Choroid plexus epithelial cell (primary cell): Measurements from ENCODE around the gene DUSP2.
"Not testable (repeated sequence)": the region's sequence is repeated elsewhere in the genome, so short reads cannot be mapped to it uniquely, and the experiment has no call there.

Source experiments
- DNase-seq: peaks from one replicate; pipeline ENCODE4 v3.0.0-alpha.2; 2010; ENCODE audit warnings: low read depth
- H3K4me3 ChIP-seq: 2 replicates; pipeline ENCODE4 v1.5.1; 2011; ENCODE audit warnings: low read depth, mild to moderate bottlenecking, control low read depth, low read length, moderate library complexity
- CTCF ChIP-seq: conservative IDR thresholded peaks from 2 replicates; pipeline ENCODE4 v1.5.1; 2011; ENCODE audit warnings: low read depth, mild to moderate bottlenecking, control low read depth, inconsistent platforms, low read length, moderate library complexity

Gene DUSP2

GRCh38 chr2:96163415-96163767 lies 18.2 kb upstream of the DUSP2 start:
- TF ChIP-seq CTCF = no peak
- H3K4me3 ChIP-seq = no peak overlapping the region
- no peak for DNase-seq

- no peak overlapping the region for H3K4me3 ChIP-seq
- no peak for TF ChIP-seq CTCF
- peak; percentile 31 for DNase-seq
These were observed 16.7 kb upstream of the DUSP2 start for GRCh38 chr2:96161898-96162297.

- not testable (repeated sequence) for DNase-seq, H3K4me3 ChIP-seq
These were observed 15.1 kb upstream of the DUSP2 start for GRCh38 chr2:96160366-96160765.

DNA sequence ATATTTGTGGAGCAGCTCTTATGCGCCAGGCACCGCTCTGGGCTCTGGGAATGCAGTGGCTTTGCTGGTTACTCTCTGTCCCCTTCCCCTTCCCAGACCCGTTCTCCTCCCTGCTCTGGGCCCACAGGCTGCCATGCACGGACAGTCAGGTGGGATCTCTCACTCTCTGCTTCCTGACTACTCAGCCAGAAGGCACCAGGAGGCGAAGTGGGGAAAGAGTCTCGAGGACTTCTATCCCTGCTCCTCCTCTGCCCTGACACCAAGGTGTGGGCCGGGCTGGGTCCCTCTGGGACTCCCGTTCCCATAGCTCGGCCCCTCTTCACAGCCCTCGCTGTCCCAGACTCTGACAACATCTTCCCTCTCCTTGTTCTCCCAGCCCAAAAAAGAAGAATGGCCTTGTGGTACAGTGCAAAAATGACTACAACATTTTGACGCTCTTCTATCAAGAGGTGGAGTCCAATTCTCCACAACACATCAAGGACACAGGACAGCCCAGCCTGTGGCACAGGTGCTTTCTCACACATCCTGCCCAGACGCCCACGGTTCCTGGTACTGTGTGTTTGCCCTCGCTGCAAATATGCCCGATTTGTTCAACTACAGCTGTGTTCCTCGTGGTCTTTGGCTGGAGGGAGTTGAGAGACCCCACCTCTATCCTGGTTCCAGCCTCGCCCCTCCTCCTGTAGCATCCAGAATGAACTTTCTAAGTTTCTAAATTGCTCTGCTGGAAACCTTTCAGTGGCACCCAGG lies 14.0 kb upstream of the DUSP2 start:
- no peak for TF ChIP-seq CTCF
- no peak for DNase-seq
- no peak overlapping the region for H3K4me3 ChIP-seq

DNA sequence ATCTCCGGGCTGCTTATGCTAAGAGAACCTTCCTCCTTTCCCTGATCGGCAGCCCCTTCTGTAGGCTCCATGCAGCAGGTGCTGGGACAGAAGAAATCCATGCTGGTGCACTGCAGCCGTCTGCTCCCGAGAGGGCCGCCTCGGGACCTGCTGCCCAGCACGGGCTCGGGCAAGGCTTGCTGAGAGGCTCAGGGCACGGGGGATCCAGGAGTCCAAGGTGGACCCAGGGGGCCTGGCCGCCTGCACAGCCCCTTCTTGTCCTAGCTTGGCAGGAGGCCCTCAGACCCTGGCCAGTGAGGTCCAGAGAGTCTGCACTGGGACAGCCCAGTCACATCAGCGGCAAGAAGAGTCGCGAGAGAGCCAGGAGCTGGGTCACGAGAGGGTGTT lies 13.3 kb upstream of the DUSP2 start:
- no peak for DNase-seq
- no peak overlapping the region for H3K4me3 ChIP-seq
- TF ChIP-seq CTCF = no peak

DNA sequence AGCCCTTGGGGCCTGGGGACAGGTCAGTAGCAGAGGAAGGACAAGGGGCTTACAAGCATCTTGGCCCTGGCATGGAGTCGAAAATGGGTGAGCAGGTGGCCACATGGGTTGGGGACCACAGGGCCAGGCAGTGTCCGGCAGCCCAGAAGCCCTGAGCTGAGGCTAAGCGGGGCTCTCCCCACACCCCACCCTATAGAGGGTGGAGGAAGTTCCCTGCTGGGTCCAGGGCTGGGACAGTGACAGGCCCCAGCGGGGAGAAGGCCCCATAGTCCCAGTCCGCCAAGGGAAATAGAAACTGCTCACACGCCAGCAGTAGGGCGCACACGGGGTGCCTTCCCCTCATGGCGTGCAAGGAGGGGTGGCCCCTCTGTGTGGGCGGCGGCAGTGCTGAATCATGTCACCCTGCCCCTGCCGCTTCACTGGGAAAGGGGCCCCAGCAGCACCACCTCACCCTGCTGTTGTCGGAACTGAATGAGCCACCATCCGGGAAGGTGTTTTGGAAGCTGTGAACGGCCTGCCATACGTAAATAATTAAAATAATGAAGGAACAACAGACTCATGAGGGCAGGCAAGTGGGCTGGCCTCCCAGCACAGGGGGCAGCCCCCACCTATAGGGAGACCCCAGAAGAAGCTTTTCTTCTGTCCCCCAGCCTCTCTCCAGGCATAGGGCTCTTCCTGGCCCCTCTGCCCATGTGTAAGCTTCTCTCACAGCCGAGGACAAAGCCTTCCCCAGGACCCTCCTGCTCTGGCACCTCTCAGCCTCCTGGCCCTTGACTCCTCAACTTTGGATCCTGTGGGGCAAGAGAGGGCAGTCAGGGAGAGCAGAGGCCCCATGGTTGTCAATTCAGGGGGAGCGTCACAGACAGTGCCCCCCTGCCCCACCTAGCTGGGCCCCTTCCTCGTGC lies 12.7 kb upstream of the DUSP2 start:
- no peak for TF ChIP-seq CTCF
- H3K4me3 ChIP-seq = peak overlapping the region; percentile 11

GRCh38 chr2:96156926-96157648 lies 11.8 kb upstream of the DUSP2 start:
- no peak overlapping the region for H3K4me3 ChIP-seq
- no peak for TF ChIP-seq CTCF
- DNase-seq = no peak

More for the DNA sequence above, 12.7 kb upstream of the DUSP2 start:
- DNase-seq = peak; percentile 52
